Fibroblast of the aortic adventitia (primary cell): ENCODE measurements around the gene RAB7B. TPM values are rescaled to one million over a fixed set of nuclear protein-coding genes. Genes with fewer than 3 reads are reported as not detected.

ENCODE experiments used
- DNase-seq: peaks from one replicate; pipeline ENCODE4 v3.0.0-alpha.2; 2010; ENCODE audit warnings: low read depth
- H3K4me3 ChIP-seq: 2 replicates; pipeline ENCODE4 v1.5.1; 2011; ENCODE audit warnings: low read depth, mild to moderate bottlenecking, control low read depth, low read length, moderate library complexity
- total RNA-seq: library from RNA; depleted of rRNA; stranded (reverse); fragments of >200 nt; gene quantifications from 2 replicates; pipeline ENCODE4 v1.2.3, GENCODE V29; 2012; ENCODE audit warnings: low replicate concordance
- TF ChIP-seq, protein P1 (sequence below): IDR thresholded peaks from 2 replicates; pipeline ENCODE4 v1.5.1; 2011; ENCODE audit warnings: mild to moderate bottlenecking, low read length, control low read depth, inconsistent platforms; ENCODE audit not compliant: insufficient read depth

Gene RAB7B
- total RNA-seq, 1 donor: 7.4 TPM

DNA sequence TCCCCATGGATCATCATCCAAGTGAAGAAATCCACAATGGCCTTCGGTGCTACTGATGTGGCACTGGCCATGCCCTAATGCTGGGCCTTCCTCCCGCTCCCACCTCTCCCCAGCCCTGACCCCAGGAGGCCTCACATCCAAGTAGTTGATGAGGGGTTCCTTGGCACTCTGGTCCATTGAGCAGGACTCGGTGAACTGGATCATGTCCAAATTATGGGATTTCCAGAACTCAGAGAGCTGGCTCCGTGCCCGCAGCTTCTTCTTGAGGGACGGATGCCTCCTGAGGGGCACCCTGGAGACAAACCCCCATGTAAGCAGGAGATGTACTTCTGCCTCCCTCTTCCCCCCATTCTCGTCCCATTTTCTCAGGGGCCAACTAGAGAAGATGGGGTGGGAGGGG, 19.6 kb upstream of the RAB7B start:
- TF ChIP-seq, protein P1, sequence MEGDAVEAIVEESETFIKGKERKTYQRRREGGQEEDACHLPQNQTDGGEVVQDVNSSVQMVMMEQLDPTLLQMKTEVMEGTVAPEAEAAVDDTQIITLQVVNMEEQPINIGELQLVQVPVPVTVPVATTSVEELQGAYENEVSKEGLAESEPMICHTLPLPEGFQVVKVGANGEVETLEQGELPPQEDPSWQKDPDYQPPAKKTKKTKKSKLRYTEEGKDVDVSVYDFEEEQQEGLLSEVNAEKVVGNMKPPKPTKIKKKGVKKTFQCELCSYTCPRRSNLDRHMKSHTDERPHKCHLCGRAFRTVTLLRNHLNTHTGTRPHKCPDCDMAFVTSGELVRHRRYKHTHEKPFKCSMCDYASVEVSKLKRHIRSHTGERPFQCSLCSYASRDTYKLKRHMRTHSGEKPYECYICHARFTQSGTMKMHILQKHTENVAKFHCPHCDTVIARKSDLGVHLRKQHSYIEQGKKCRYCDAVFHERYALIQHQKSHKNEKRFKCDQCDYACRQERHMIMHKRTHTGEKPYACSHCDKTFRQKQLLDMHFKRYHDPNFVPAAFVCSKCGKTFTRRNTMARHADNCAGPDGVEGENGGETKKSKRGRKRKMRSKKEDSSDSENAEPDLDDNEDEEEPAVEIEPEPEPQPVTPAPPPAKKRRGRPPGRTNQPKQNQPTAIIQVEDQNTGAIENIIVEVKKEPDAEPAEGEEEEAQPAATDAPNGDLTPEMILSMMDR: no peak
- no peak for DNase-seq
- H3K4me3 ChIP-seq: no peak overlapping the region

DNA sequence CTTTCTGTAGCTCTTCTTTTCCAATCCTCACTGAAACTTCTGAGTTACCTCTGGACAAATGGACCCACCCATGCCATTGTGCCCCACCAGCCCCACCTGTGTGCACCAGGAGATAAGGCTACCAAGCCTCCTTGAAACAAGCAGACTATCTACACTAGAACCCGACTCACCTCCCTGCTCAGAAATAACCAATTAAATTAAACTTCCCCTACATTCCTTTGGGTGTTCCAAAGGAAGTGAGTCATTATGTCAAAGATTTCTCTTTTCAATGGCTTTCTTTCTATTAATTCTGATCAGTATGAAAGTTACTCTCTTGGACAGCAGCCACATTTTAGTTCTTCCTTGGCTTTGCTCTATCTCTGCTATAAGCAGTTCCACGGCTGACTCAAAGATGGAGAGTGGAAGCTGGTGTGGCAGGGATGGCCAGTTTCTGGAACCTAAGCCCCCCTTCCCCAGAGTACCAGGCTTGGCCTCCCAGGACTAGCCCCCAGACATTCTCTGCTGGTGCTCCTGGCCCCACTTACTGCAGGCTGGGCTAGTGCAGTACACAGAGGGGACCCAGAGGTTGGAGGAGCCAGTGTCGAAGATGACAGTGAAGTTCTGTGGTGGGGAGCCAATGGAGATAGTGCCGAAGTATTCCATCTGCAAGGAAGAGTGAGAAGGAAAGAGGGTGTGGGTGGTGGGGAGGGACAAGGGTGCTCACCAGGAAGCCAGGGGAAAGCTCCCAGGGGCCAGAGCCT, 18.6 kb upstream of the RAB7B start:
- TF ChIP-seq, protein P1: no peak
- H3K4me3 ChIP-seq: no peak overlapping the region
- peak; percentile 76 for DNase-seq

DNA sequence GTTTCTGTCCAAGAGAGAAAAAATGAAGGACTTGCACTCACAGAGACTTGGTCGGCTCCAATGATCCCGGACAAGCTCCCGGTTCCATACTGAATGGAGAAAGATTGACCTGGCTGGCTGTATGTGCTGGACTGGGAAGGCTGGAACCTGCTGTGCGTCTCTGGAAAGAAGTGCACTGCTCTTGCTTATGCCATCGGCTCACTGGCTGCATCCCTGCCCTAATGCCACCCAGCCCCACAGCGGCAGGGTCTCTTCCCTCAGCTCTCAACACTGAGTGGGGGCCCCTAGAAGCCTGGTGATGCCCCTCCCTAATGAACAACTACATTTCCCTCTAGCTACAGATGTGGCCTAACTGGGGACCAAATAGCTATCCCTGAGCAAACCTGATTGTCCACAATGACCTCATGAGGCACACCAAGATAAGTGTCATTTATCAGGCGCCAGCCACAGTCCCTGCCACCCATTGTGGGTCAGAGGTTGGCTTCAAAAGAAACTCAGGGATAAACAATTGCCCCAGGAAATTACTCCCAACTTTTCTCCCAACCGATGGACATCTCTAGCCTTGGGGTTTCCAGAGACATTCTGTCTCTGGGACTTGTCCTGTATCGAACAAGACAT, 17.9 kb upstream of the RAB7B start:
- no peak for DNase-seq
- H3K4me3 ChIP-seq: no peak overlapping the region
- TF ChIP-seq, protein P1: no peak

DNA sequence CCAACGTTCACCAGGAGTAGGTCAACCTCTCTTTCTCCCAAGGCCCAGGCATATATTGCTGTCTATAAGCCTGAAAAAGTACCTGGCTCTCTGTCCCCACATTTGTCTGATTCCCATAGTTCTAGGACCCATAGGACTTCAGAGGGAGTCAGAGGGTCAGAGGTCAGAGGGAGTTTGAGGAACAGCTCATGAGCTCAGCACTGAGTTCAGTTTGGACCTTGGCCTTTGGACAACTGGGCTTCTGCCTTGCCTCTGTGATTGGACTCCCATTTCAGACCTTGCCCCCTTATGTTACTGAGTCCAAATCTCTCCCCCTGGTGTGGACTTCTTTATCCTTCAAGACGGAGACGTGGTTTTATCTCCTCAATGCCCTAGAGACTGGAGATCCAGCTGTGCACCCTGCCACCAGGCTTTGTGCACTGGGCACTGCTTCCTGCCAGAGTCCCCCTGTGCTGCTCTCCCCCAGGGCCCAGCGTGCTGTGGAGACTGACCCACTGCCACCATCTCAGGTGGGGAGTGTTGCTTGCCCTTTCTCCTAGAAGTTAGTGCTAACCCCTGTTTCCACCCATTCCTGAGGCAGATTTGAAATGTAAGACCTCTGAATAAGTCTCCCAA, 17.3 kb upstream of the RAB7B start:
- H3K4me3 ChIP-seq: no peak overlapping the region
- no peak for DNase-seq
- TF ChIP-seq, protein P1: no peak

DNA sequence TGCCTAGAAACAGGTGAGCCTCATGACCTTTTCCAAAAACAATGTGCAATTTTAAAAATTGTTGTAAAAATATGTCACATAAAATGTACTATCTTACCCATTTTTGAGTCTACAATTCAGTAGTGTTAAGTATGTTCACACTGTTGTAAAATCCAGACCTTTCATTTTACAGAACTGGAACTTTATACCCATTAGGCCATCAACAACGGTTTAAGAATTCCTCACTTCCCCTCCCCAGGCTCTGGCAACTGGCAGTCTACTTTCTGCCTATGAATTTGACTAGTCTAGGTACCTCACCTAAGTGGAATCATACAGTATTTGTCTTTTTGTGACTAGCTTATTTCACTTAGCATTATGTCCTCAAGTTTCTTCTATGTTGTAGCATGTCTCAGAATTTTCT, 11.9 kb upstream of the RAB7B start:
- TF ChIP-seq, protein P1: no peak

DNA sequence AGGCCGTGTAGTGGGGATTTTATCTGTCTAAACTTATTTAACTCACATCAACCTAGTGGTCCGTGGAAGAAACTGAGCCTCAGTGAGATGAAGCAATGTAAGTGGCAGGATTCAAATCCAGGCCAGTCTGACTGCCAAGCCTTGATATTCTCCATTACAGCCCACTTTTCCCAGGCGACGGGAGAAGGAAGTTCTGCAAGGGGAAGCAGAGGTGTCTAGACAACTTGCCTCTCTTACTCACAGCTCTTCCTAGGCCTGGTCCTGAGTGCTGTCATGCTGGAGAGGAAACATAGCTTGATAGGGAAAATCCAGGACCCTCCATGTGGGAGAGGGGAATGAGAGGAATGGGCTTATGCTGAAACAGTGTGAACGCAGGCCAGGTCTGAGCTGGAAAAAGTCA, 11.4 kb upstream of the RAB7B start:
- H3K4me3 ChIP-seq: no peak overlapping the region
- no peak for DNase-seq
- TF ChIP-seq, protein P1: no peak

More for the DNA sequence above, 11.9 kb upstream of the RAB7B start:
- no peak overlapping the region for H3K4me3 ChIP-seq
- no peak for DNase-seq
